Measurements from ENCODE around the gene HYI. TPM values are rescaled to one million over a fixed set of nuclear protein-coding genes. Genes with fewer than 3 reads are reported as not detected.
"Not testable (repeated sequence)": the region's sequence is repeated elsewhere in the genome, so short reads cannot be mapped to it uniquely, and the experiment has no call there.

HYI gene, protein sequence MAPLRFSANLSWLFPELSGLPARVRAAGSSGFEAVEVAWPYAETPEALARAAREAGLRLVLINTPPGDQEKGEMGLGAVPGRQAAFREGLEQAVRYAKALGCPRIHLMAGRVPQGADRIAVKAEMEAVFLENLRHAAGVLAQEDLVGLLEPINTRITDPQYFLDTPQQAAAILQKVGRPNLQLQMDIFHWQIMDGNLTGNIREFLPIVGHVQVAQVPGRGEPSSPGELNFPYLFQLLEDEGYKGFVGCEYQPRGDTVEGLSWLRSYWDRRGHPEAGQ
- total RNA-seq (2021) (43.5 and 46.6 TPM in 2 replicates), Bru-seq, nascent RNA (percentile 74 among the genes with signal in this experiment), BruChase-seq, experiment 1, labeled RNA remaining after a 2-hour chase (percentile 74 among the genes with signal in this experiment), BruChase-seq, experiment 2, labeled RNA remaining after a 6-hour chase (percentile 76 among the genes with signal in this experiment)
- long read RNA-seq, partial matches to known transcripts, result 2 of 20 reads
- long read RNA-seq, other reads (novel, unspliced or antisense), result 4 of 20 reads

DNA sequence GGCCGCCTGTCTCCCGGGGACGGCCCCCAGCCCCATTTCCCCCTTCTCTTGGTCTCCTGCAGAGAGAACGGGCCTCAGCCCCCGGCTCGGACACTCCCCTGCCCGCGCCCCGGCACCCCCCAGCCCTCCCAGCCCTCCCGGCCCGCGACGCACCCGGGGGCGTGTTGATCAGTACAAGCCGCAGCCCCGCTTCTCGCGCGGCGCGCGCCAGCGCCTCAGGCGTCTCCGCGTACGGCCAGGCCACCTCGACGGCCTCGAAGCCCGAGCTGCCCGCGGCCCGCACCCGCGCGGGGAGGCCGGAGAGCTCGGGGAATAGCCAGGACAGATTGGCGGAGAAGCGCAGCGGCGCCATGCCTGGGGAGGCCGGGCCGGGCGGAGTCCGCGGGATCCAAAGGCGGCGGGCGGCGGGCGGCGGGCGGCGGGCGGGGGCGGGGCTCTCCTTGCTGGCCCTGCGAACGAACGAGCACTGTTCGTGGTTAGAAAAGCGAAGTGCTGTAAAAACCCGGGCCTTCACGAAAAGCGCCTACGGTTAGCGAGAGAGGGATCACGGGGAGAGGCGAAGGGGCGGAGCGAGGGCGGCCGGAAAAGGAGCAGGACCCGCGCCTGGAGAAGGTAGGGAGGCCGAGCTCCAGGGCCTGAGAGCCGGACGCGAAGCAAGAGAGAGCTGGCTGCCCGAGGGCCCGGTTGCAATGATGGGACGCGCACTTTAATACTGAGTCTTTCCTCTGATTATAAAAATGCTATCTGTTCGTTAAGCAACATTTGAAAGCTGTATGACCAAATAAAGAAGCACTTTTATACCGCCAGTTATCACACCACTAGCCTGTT, at the start of gene HYI:
HYI (minus strand) TSS at position 490 of the 828 bp plus-strand sequence; CDS start at position 352, 138 bp downstream.
- Histone ChIP-seq H4K20me1 (ENCODE audit: insufficient read depth) (no peaks in the 10 kb centered on the region), H3K4me1 (replicated peaks; ENCODE audit: insufficient read depth) (peaks cover 11% of the 10 kb centered on the region), H3K4me3 (peak within 1 kb of the TSS; percentile 71), H3K4me2 (peak within 1 kb of the TSS; percentile 97), H3K27me3 (ENCODE audit: insufficient read depth, low read depth) (no peaks in the 10 kb centered on the region), H3K27ac (peak within 1 kb of the TSS; percentile 70), H2AFZ (peak within 1 kb of the TSS; percentile 73), H3K79me2 (ENCODE audit: low read depth) (0 out of 2 replicates have a peak, but pooled peaks cover 4% of the 10 kb centered on the region), H3F3A (ENCODE audit: insufficient read depth, low read depth) (peaks cover 28% of the 10 kb centered on the region), H3K9me3 (ENCODE audit: insufficient read depth, low read depth) (no peaks in the 10 kb centered on the region), H3K9me2 (ENCODE audit: insufficient read depth) (no peaks in the 10 kb centered on the region), H3K36me3 (ENCODE audit: low read depth) (peaks cover 11% of the 10 kb centered on the region; the same call in 1 of the 2 replicates)
- ChIA-PET CTCF (interaction anchor here (0.5 to 0.7 kb wide), 4 partner anchors 26 to 337 kb away, joined by 3 to 8 read pairs (median 5); partner anchors contain the start of gene PTPRF), POLR2A (ENCODE audit: unreplicated experiment) (interaction anchor here (0.6 to 1.1 kb wide), 9 partner anchors 9 to 770 kb away, joined by 3 to 8 read pairs (median 4); no protein-coding TSS in a partner anchor)
- no peak for TF ChIP-seq EZH2 (IDR thresholded peaks at IDR 0.05; ENCODE audit: low read depth)
- no peak for TF ChIP-seq CTCF (conservative IDR thresholded peaks at IDR 0.05)
- intact Hi-C loops (cut with micrococcal nuclease; ENCODE audit: unreplicated experiment), result loop anchor here (1.0 to 10.0 kb wide), 2 partner anchors 73 to 581 kb away; partner anchors contain the start of gene SLC6A9
- BruUV-seq (replicated peaks), result no TSS peak
- DNase-seq, result peak; percentile 75 to 84

DNA sequence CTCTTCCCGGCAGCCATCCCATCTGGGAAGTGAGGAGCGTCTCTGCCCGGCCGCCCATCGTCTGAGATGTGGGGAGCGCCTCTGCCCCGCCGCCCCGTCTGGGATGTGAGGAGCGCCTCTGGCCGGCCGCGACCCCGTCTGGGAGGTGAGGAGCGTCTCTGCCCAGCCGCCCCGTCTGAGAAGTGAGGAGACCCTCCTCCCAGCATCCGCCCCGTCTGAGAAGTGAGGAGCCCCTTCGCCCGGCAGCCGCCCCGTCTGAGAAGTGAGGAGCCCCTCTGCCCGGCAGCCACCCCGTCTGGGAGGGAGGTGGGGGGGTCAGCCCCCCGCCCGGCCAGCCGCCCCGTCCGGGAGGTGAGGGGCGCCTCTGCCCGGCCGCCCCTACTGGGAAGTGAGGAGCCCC, 48.1 kb upstream of the HYI start:
- H3K9me3 ChIP-seq (ENCODE audit: insufficient read depth, low read depth); H3K27me3 ChIP-seq (ENCODE audit: insufficient read depth, low read depth); H3K9me2 ChIP-seq (ENCODE audit: insufficient read depth); BruUV-seq (replicated peaks); DNase-seq; intact Hi-C loops (cut with micrococcal nuclease; ENCODE audit: unreplicated experiment); H3K79me2 ChIP-seq (ENCODE audit: low read depth); H3K4me3 ChIP-seq; H3F3A ChIP-seq (ENCODE audit: insufficient read depth, low read depth); H3K4me1 ChIP-seq (replicated peaks; ENCODE audit: insufficient read depth); H3K36me3 ChIP-seq (ENCODE audit: low read depth); CTCF ChIA-PET; H3K27ac ChIP-seq; H4K20me1 ChIP-seq (ENCODE audit: insufficient read depth); H3K4me2 ChIP-seq; H2AFZ ChIP-seq: not testable (repeated sequence)
- POLR2A ChIA-PET (ENCODE audit: unreplicated experiment), result interaction anchor here (0.6 kb wide), 1 partner anchor 47 kb away, joined by 3 read pairs; no protein-coding TSS in a partner anchor

DNA sequence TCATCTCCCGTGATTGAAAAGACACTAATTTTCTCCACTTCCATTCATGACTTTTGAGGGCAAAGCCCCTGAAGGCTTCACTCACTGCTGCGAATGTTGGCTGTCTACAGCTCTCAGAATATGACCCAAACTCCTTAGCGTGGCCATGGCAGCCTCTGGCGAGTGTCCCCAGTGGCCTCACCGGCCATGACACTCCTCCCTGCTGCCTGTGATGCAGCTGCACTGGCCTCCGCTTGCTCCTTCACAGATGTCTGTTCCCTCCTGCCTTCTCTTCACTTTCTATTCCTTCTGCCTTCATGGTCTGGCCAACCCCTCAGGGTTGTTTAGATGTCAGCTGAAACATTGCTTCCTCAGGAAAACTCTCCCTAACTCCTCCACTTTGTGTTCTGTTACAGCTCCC, 46.2 kb upstream of the HYI start:
- intact Hi-C loops (cut with micrococcal nuclease; ENCODE audit: unreplicated experiment), result no loop called here
- ChIA-PET CTCF (no interaction called here), POLR2A (ENCODE audit: unreplicated experiment) (interaction anchor here (0.7 kb wide), 1 partner anchor 22 kb away, joined by 3 read pairs; no protein-coding TSS in a partner anchor)
- Histone ChIP-seq H3K27me3 (ENCODE audit: insufficient read depth, low read depth) (no peaks in the 10 kb centered on the region), H3K4me3 (no peak overlapping the region), H3K79me2 (ENCODE audit: low read depth) (no peaks in the 10 kb centered on the region), H3K9me3 (ENCODE audit: insufficient read depth, low read depth) (no peaks in the 10 kb centered on the region), H4K20me1 (ENCODE audit: insufficient read depth) (no peaks in the 10 kb centered on the region), H3K4me1 (replicated peaks; ENCODE audit: insufficient read depth) (no peaks in the 10 kb centered on the region), H3K27ac (no peak overlapping the region), H2AFZ (no peak overlapping the region), H3K9me2 (ENCODE audit: insufficient read depth) (no peaks in the 10 kb centered on the region), H3K4me2 (no peak overlapping the region), H3F3A (ENCODE audit: insufficient read depth, low read depth) (peaks cover 5% of the 10 kb centered on the region; the same call in 1 of the 2 replicates), H3K36me3 (ENCODE audit: low read depth) (no peaks in the 10 kb centered on the region)
- BruUV-seq (replicated peaks), result no TSS peak
- no peak for TF ChIP-seq CTCF (conservative IDR thresholded peaks at IDR 0.05)
- TF ChIP-seq EZH2 (IDR thresholded peaks at IDR 0.05; ENCODE audit: low read depth), result no peak
- DNase-seq, result no peak

Data from PC-9 (cell line).